Thyroid gland (tissue), 4 donors: Measurements from ENCODE around the gene FBXO40. TPM values are rescaled to one million over a fixed set of nuclear protein-coding genes. Genes with fewer than 3 reads are reported as not detected.

Source experiments
- DNase-seq, 2 donors: peaks; one replicate each; pipeline ENCODE4 v3.0.0-alpha.2; 2019
- H3K27ac ChIP-seq, 3 donors: fragments of 200-600 bp; sonication (generic); 1 replicate in 2 of 3; 2 replicates in 1 of 3; pipeline ENCODE4 v1.5.1; 2016 to 2019; ENCODE audit warnings: mild to moderate bottlenecking in 1 of 3, moderate library complexity in 1 of 3
- H3K27me3 ChIP-seq: fragments of 200-600 bp; sonication (generic); one replicate; pipeline ENCODE4 v1.5.1; 2019
- H3K36me3 ChIP-seq, 2 donors: fragments of 200-600 bp; sonication (generic); one replicate each; pipeline ENCODE4 v1.5.1; 2016 to 2019
- H3K4me1 ChIP-seq, 2 donors: fragments of 200-600 bp; sonication (generic); one replicate each; pipeline ENCODE4 v1.5.1; 2017 to 2019
- H3K4me3 ChIP-seq, 3 donors: fragments of 200-600 bp; sonication (generic); replicated peaks in 1 of 3; 1 replicate in 2 of 3; 2 replicates in 1 of 3; pipeline ENCODE4 v1.5.1; 2016; ENCODE audit warnings: mild to moderate bottlenecking in 1 of 3
- H3K9me3 ChIP-seq: fragments of 200-600 bp; sonication (generic); one replicate; pipeline ENCODE4 v1.5.1; 2017
- CTCF ChIP-seq, 6 experiments: fragments of 200-600 bp in 3 of 6; fragments of 450-650 bp in 3 of 6; sonication (generic) in 3 of 6; IDR thresholded peaks; one replicate each; pipeline ENCODE4 v1.5.1; 2016 to 2019; ENCODE audit warnings: antibody characterized with exemption in 6 of 6, mild to moderate bottlenecking in 2 of 6, inconsistent platforms in 1 of 6, moderate library complexity in 1 of 6
- POLR2A ChIP-seq, 2 donors: fragments of 450-650 bp; IDR thresholded peaks; one replicate each; pipeline ENCODE4 v1.6.1; 2017; ENCODE audit warnings: antibody characterized with exemption in 2 of 2, mild to moderate bottlenecking in 2 of 2, moderate library complexity in 1 of 2
- WGBS, 2 donors: methylation state at CpG; one replicate each; pipeline ENCODE4 v1.1.5; 2017; 5-methylcytosine and 5-hydroxymethylcytosine counted together
- intact Hi-C: fragments of 100-400 bp; cut with DNase I; formaldehyde crosslinking; loops from one replicate; pipeline ENCODE4 v1.15.1; 2023
- total RNA-seq, 4 donors: library from RNA; depleted of rRNA; stranded (reverse); fragments of >200 nt; gene quantifications; one replicate each; pipeline ENCODE4 v1.2.3, GENCODE V29; 2016

The FBXO40 gene
- total RNA-seq, 4 donors from 2014 or later = not detected

GRCh38 chr3:121661376-121661775 lies 68.2 kb downstream of the FBXO40 start:
- H3K36me3 ChIP-seq = peaks cover 24 to 40% of the 10 kb centered on the region in 2 donors
- H3K27me3 ChIP-seq = no peaks in the 10 kb centered on the region
- no peaks in the 10 kb centered on the region for H3K9me3 ChIP-seq
- peak overlapping the region in 1 of 3 donors; percentile 45 for H3K27ac ChIP-seq
- intact Hi-C loops = no loop called here
- H3K4me1 ChIP-seq = no peaks in the 10 kb centered on the region
- no peak for TF ChIP-seq POLR2A (IDR thresholded peaks at IDR 0.05)
- no peak for TF ChIP-seq CTCF (IDR thresholded peaks at IDR 0.05)
- no peak overlapping the region for H3K4me3 ChIP-seq
- DNase-seq = no peak
- WGBS, 2 donors = 91% methylated on average over 6 of the region's 6 CpGs

GRCh38 chr3:121662742-121663141 lies 69.6 kb downstream of the FBXO40 start:
- H3K9me3 ChIP-seq = no peaks in the 10 kb centered on the region
- no peak for TF ChIP-seq CTCF (IDR thresholded peaks at IDR 0.05)
- TF ChIP-seq POLR2A (IDR thresholded peaks at IDR 0.05) = no peak
- no peaks in the 10 kb centered on the region for H3K4me1 ChIP-seq
- H3K4me3 ChIP-seq = no peak overlapping the region
- no peaks in the 10 kb centered on the region for H3K27me3 ChIP-seq
- peaks cover 37 to 54% of the 10 kb centered on the region in 2 donors for H3K36me3 ChIP-seq
- H3K27ac ChIP-seq = no peak overlapping the region
- DNase-seq = no peak
- intact Hi-C loops = no loop called here

- TF ChIP-seq POLR2A (IDR thresholded peaks at IDR 0.05) = no peak
- TF ChIP-seq CTCF (IDR thresholded peaks at IDR 0.05) = no peak
- 86 to 90% methylated on average over 2 of the region's 2 CpGs for WGBS, 2 donors
- intact Hi-C loops = no loop called here
- H3K27ac ChIP-seq = no peak overlapping the region
- no peaks in the 10 kb centered on the region for H3K4me1 ChIP-seq
- DNase-seq = no peak
- H3K4me3 ChIP-seq = no peak overlapping the region
- no peaks in the 10 kb centered on the region for H3K27me3 ChIP-seq
- H3K36me3 ChIP-seq = peaks cover 43 to 59% of the 10 kb centered on the region in 2 donors
- no peaks in the 10 kb centered on the region for H3K9me3 ChIP-seq
Observed at GRCh38 chr3:121663171-121663847, 70.1 kb downstream of the FBXO40 start.

- H3K9me3 ChIP-seq = no peaks in the 10 kb centered on the region
- no peaks in the 10 kb centered on the region for H3K27me3 ChIP-seq
- no peak overlapping the region for H3K4me3 ChIP-seq
- H3K27ac ChIP-seq = no peak overlapping the region
- TF ChIP-seq CTCF (IDR thresholded peaks at IDR 0.05) (no peak), POLR2A (IDR thresholded peaks at IDR 0.05) (no peak)
- H3K4me1 ChIP-seq = no peaks in the 10 kb centered on the region
- peaks cover 51 to 66% of the 10 kb centered on the region in 2 donors for H3K36me3 ChIP-seq
- DNase-seq = no peak
- intact Hi-C loops = no loop called here
- 79 to 85% methylated on average over 2 of the region's 2 CpGs for WGBS, 2 donors
Observed at GRCh38 chr3:121665488-121665887, 72.3 kb downstream of the FBXO40 start.

- 90 to 93% methylated on average over 4 of the region's 4 CpGs for WGBS, 2 donors
- Histone ChIP-seq H3K4me1 (no peaks in the 10 kb centered on the region), H3K4me3 (no peak overlapping the region), H3K36me3 (peaks cover 59 to 70% of the 10 kb centered on the region in 2 donors), H3K27ac (no peak overlapping the region), H3K27me3 (no peaks in the 10 kb centered on the region), H3K9me3 (no peaks in the 10 kb centered on the region)
- intact Hi-C loops = no loop called here
- TF ChIP-seq CTCF (IDR thresholded peaks at IDR 0.05) (no peak), POLR2A (IDR thresholded peaks at IDR 0.05) (no peak)
- DNase-seq = no peak
Observed at GRCh38 chr3:121667333-121667732, 74.2 kb downstream of the FBXO40 start.
